HFF-Myc (cell line): Measurements from ENCODE around the gene LGR4.

ENCODE experiments used
- DNase-seq: peaks from one replicate; pipeline ENCODE4 v3.0.0-alpha.2; 2011; ENCODE audit warnings: low read depth; ENCODE audit errors: extremely low read depth
- H3K4me3 ChIP-seq: replicated peaks from 2 replicates; pipeline ENCODE4 v1.5.1; 2011; ENCODE audit warnings: low read depth, mild to moderate bottlenecking, control low read depth, low read length
- TF ChIP-seq, protein P1 (sequence below): IDR thresholded peaks from 2 replicates; pipeline ENCODE4 v1.5.1; 2012; ENCODE audit warnings: mild to moderate bottlenecking, low read depth, low read length, control low read depth; ENCODE audit errors: missing control alignments

Gene LGR4

DNA sequence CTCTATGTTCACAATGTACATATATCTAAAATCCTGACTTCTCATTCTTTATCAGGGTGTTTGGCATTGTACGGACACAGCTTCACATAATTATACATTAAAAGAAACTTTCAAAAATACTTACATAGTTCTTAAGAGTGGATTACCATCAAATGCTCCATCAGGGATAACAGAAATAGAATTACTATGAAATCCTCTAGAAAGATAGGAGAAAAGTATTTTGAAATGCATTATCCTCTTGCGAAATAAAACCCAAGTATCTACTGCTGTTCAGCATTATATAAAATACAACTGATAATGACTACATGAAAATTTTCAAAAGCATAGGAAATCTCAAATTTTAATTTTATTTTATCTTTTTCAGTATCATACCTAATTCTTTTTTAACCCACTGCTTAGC is 91.8 kb downstream of the LGR4 start:
- DNase-seq: no peak
- TF ChIP-seq, protein P1, sequence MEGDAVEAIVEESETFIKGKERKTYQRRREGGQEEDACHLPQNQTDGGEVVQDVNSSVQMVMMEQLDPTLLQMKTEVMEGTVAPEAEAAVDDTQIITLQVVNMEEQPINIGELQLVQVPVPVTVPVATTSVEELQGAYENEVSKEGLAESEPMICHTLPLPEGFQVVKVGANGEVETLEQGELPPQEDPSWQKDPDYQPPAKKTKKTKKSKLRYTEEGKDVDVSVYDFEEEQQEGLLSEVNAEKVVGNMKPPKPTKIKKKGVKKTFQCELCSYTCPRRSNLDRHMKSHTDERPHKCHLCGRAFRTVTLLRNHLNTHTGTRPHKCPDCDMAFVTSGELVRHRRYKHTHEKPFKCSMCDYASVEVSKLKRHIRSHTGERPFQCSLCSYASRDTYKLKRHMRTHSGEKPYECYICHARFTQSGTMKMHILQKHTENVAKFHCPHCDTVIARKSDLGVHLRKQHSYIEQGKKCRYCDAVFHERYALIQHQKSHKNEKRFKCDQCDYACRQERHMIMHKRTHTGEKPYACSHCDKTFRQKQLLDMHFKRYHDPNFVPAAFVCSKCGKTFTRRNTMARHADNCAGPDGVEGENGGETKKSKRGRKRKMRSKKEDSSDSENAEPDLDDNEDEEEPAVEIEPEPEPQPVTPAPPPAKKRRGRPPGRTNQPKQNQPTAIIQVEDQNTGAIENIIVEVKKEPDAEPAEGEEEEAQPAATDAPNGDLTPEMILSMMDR: no peak
- no peak overlapping the region for H3K4me3 ChIP-seq

DNA sequence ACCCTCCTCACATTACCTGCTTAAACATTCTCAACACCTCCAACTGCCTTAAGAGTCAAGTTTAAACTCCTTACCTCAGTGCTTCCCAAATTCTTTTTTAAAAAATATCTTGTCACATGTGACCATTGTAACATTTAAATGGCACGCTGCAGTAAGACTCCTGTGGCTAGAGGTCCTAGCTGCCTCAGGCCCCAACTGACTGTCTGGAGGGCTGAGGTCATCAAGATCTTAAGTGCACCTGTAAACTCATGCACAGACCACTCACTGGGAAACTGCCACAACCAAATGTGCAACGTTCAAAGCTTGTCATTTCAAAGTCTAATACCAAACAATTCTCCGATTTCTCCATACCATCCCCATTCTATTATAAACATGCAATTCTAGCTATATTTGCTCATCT is 93.1 kb downstream of the LGR4 start:
- DNase-seq: no peak
- TF ChIP-seq, protein P1: no peak

GRCh38 chr11:27375370-27375769 is 97.2 kb downstream of the LGR4 start:
- no peak for DNase-seq
- no peak overlapping the region for H3K4me3 ChIP-seq
- TF ChIP-seq, protein P1: no peak

More for the DNA sequence above, 93.1 kb downstream of the LGR4 start:
- H3K4me3 ChIP-seq: no peak overlapping the region

GRCh38 chr11:27373856-27374602 is 98.6 kb downstream of the LGR4 start:
- TF ChIP-seq, protein P1: no peak
- DNase-seq: no peak

GRCh38 chr11:27373392-27373791 is 99.2 kb downstream of the LGR4 start:
- TF ChIP-seq, protein P1: no peak
- DNase-seq: no peak
- H3K4me3 ChIP-seq: no peak overlapping the region

More at GRCh38 chr11:27373856-27374602, 98.6 kb downstream of the LGR4 start:
- no peak overlapping the region for H3K4me3 ChIP-seq

- TF ChIP-seq, protein P1: no peak
- no peak for DNase-seq
- H3K4me3 ChIP-seq: no peak overlapping the region
Observed at GRCh38 chr11:27372164-27372563, 100.4 kb downstream of the LGR4 start.

DNA sequence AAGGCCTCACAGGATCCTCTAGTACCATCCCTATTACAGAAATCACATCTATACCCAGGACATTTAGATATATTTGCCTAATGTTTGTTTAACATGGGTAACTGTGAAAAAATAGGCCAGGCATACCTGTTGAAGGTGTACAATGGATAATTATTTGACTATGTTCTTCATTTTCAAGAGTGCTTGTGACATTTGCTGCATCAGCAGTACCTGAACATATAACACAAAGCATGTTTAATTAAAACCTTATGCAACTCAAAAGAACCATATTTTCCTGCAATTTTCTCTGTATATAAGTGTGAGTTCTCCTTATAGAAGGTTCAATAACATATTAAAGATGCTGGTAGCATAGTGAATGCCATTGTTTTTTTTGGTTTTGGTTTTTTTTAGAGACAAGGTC is 101.1 kb downstream of the LGR4 start:
- TF ChIP-seq, protein P1: no peak
- H3K4me3 ChIP-seq: no peak overlapping the region
- DNase-seq: no peak
